Testis (tissue), 2 donors: Measurements from ENCODE around the gene OR2Z1.

ENCODE experiments used
- CTCF ChIP-seq, 3 experiments: fragments of 450-650 bp in 2 of 3; fragments of 200-600 bp in 1 of 3; sonication (generic) in 1 of 3; IDR thresholded peaks; one replicate each; pipeline ENCODE4 v1.5.1; 2016 to 2019; ENCODE audit warnings: antibody characterized with exemption in 3 of 3, mild to moderate bottlenecking in 2 of 3, moderate library complexity in 1 of 3
- POLR2A ChIP-seq: fragments of 450-650 bp; IDR thresholded peaks from one replicate; pipeline ENCODE4 v1.6.1; 2017; ENCODE audit warnings: antibody characterized with exemption, mild to moderate bottlenecking, moderate library complexity

- no peak for TF ChIP-seq CTCF (IDR thresholded peaks at IDR 0.05)
- no peak for TF ChIP-seq POLR2A
Observed at GRCh38 chr19:8680676-8681344, 40.6 kb upstream of the OR2Z1 start.
